Islet precursor cell (in vitro differentiated cells): ENCODE results near the gene ARPC2.

ENCODE experiments used
- DNase-seq: peaks from one replicate; pipeline ENCODE4 v3.0.0-alpha.2; 2018

Gene ARPC2

DNA sequence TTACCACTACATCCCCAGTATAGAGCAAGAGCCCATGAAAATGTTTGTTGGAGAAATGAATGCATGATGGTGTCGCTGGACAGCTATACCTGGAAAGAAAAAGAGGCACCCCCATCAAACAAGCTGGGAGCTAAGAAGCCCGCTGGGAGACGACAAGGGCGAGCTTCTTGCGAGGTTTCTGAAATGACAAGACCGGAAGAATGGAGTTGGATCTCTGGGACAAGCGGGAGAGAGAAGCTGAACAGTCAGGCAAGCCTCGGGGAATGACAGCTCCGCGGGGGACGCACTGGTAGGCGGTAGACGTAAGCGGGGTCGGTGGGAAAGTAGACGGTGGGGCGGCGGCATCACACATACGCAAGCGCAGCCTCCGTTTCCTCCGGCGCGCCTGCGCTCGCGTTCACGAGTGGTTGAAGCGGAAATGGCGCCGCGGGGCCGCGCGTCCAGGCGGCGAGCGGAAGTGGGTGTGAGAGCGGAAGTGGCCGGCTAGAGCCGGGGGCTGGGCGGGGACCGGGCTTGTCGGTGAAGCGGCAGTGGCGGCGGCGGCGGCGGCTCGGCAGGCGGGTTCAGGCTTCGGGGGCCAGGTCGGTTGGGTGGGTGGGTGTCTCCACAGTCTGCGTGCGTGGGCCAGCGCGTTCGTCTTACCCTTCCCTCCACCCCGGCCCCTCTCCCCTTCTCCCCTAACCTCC is at the start of gene ARPC2:
Gene ARPC2 (plus strand): TSS at position 516 of the 686 bp plus-strand sequence. CDS start 282 bp downstream, outside the sequence.
- DNase-seq, result peak; percentile 95

DNA sequence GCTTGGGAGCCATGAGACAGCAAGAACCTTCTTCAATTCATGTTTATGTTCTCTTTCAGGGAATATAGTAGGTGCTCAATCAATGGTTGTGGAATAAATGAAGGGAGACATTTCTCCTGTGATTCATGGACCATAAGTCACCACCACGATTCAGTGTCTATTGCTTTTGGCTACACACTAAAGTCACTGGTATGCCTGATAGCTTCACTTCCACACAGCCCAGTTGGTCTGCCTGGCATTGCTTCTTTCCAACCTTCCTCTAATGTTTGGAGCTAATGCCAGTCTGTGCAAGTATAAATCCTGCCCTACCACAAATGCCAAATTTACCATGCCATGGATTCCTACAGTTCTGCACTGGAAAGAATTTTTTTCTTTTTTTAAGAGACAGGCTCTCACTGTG is 49.0 kb upstream of the ARPC2 start:
- DNase-seq, result no peak

- DNase-seq, result peak; percentile 73
Measured at GRCh38 chr2:218168635-218169462, 48.1 kb upstream of the ARPC2 start.

GRCh38 chr2:218169757-218170546 is 47.0 kb upstream of the ARPC2 start:
- no peak for DNase-seq

- DNase-seq, result peak; percentile 4
Measured at GRCh38 chr2:218171744-218172143, 45.2 kb upstream of the ARPC2 start.

DNA sequence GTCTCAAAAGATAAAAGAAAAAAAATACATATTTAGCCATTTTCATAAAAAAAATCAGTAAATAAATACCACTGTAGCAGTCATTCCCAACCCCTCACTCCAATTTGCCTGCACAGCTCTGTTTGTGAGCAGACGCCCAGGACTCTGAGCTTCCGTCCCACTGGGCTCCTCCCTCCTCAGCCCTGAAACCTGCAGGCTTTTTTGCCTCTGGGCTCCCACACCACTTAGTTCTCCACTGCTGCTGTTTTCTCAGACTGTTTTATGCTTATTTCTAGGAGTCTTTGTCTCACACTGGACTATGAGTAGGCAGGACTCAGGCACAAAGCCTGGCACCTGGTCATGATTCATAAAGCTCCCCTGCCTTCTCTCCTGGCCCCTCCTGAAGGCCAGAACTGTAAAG is 44.1 kb upstream of the ARPC2 start:
- peak; percentile 41 for DNase-seq

GRCh38 chr2:218179782-218180181 is 37.2 kb upstream of the ARPC2 start:
- DNase-seq, result peak; percentile 22

- peak; percentile 38 for DNase-seq
Measured at GRCh38 chr2:218180467-218181114, 36.4 kb upstream of the ARPC2 start.

DNA sequence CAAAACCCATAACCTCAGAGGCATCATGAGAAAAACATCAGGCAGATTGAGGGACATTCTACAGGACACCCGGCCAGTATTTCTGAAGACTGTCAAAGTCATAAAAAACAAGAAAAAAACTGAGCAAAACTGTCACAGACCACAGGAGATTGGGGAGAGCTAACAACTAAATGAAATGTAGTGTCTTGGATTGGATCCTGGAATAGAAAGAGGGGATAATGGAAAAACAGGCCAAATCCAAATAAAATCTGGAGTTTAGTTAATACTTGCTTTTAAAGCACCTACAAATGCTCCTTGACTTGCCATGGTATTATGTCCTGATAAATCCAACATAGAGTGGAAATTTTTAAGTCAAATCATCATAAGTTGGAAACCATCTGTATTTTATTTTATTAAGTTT is 32.7 kb upstream of the ARPC2 start:
- DNase-seq, result no peak

DNA sequence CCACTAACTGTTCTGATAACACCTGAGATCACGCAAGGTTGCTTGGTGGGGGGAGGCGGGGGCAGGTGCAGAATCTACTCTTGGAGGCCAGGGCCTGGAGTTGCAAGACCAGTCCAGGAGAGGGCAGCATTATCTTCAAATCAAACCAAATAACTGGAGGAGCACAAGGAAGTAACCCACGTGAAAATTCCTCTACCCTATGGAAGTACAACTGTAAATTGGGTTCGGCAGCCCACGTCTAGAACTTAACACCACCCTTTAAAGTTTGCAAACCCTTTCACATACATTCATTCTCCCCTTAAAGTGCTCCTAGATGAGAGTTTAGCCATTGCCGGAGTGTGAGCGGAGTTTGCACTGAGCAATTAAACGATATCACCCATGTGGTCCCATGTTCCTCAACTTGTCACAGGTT is 30.6 kb upstream of the ARPC2 start:
- DNase-seq, result peak; percentile 77

DNA sequence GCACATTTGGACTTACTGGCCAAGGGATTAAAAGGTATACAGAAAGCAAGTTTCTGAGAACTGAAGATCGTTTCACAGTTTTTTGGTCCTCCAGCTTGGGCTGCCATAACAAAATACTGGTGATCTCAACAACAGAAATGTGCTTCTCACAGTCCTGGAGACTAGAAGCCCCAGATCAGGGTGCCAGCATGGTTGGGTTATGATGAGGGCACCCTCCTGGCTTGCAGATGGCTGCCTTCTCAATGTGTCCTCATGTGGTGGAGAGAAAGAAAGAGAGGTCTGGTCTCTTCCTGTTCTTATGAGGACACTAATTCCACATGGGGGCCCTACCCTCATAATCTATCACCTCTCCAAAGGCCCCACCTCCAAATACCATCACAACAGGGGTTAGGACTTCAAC is 30.1 kb upstream of the ARPC2 start:
- no peak for DNase-seq

DNA sequence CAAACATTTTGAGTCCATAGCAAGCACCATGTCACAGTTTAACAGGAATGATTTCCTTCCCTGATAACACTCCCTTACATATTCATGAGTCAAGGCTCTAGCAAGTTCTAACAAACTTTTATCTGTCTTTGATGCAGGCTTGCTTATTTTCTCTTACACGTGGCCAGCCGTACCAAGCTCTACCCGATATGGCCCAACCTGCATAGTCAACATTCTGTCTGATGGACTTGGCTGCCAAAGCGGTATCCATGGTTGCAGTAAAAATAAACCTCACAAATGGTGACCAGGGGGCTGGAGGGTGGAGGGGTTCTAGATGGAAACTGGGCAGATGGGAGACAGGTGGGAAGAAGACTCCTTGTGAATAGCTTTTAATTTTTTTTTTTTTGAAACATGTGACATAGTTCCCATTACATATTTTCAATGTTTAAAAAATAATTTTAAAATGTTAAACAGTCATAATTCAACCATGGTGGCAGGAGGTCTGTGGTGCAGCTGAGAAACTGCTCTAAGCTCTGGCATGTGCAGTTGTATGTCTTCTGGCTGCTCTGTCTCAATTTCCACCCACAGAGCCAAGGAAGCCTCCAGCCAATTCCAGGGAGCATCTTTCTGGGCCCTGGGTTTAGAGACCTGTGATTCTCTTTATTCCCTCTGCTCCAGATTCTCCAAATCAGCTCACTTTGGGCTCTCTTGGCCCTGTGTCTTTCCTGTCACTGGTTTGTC is 29.5 kb upstream of the ARPC2 start:
- no peak for DNase-seq

GRCh38 chr2:218188528-218188927 is 28.5 kb upstream of the ARPC2 start:
- no peak for DNase-seq

DNA sequence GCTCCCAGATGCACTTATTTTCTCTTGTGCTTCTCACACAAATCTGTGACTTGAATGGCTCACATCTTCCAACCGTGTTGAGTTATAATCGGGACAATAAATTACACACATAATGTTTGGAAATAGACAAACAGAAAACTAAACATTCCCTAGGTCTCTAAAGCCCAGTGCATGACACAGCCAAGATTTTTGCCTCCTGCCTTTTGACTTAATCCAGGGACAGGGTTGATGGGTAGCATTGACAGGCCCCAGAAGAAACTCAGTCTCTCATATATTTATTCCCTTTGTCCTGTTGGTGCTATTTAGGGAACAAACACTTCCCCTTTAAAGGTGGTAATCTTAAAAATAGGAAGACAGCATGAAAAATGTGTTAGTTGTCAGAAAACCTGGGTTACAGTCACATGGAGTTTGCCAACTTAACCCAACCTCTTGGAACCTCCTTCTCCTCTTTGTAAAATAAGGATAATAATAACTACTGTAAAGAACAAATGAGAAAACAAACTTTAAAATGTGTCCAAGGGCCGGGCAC is 24.0 kb upstream of the ARPC2 start:
- DNase-seq, result no peak

GRCh38 chr2:218193701-218194100 is 23.3 kb upstream of the ARPC2 start:
- DNase-seq, result no peak

GRCh38 chr2:218194880-218195279 is 22.1 kb upstream of the ARPC2 start:
- no peak for DNase-seq

DNA sequence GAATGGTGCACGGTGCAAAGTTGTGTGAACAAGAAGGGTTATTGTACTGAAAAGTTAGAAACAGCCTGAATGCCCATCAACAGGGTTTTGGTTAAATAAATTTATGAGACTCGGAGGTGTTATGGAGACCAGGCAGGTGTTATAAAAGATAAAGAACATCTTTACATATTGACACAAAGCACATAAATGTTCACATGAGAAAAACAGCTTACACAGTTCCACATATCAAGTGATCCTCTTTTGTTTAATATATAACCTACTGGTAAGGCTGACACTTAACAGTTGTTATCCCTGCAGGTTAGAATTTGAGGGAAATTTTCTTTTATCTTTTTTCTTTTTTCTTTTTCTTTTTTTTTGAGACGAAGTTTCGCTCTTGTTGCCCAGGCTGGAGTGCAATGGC is 20.0 kb upstream of the ARPC2 start:
- no peak for DNase-seq

GRCh38 chr2:218202266-218202665 is 14.7 kb upstream of the ARPC2 start:
- DNase-seq, result no peak

- no peak for DNase-seq
Measured at GRCh38 chr2:218209078-218209477, 7.9 kb upstream of the ARPC2 start.

GRCh38 chr2:218214116-218214515 is 2.9 kb upstream of the ARPC2 start:
- DNase-seq, result no peak

DNA sequence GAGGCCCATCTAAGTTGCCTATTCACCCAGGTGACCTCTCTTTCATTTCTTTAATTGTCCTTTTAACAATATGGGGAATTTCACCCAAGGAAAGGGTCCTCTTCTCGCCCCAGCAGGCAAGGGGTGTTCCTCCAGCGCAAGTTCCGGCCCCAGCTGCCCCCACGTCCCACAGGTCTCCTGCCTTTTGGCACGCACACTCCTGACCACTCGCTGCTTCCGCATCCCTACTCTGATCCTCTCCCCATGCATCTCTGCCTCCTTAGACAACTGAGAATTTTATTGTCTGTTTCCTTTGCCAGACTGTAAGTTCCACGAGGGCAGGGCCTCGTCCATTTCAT is 684 bp upstream of the ARPC2 start:
- no peak for DNase-seq
